Epidermal melanocyte (primary cell): Measurements from ENCODE around the gene ADAMTS7.
"Not testable (repeated sequence)": the region's sequence is repeated elsewhere in the genome, so short reads cannot be mapped to it uniquely, and the experiment has no call there.

ENCODE experiments used
- DNase-seq: peaks from one replicate; pipeline ENCODE4 v3.0.0; 2011; ENCODE audit warnings: low spot score; ENCODE audit not compliant: insufficient read length

The ADAMTS7 gene

GRCh38 chr15:78781381-78781780 lies 29.9 kb downstream of the ADAMTS7 start:
- DNase-seq = not testable (repeated sequence)

- not testable (repeated sequence) for DNase-seq
Observed at GRCh38 chr15:78779975-78780374, 31.3 kb downstream of the ADAMTS7 start.

GRCh38 chr15:78779176-78779785 lies 32.0 kb downstream of the ADAMTS7 start:
- DNase-seq = not testable (repeated sequence)

GRCh38 chr15:78778422-78778821 lies 32.8 kb downstream of the ADAMTS7 start:
- no peak for DNase-seq

- DNase-seq = not testable (repeated sequence)
Observed at GRCh38 chr15:78777953-78778345, 33.3 kb downstream of the ADAMTS7 start.

- not testable (repeated sequence) for DNase-seq
Observed at GRCh38 chr15:78777290-78777952, 33.8 kb downstream of the ADAMTS7 start.

- DNase-seq = not testable (repeated sequence)
Observed at GRCh38 chr15:78776046-78776925, 35.0 kb downstream of the ADAMTS7 start.

- no peak for DNase-seq
Observed at GRCh38 chr15:78775472-78775871, 35.8 kb downstream of the ADAMTS7 start.

- DNase-seq = not testable (repeated sequence)
Observed at GRCh38 chr15:78774451-78774990, 36.7 kb downstream of the ADAMTS7 start.

GRCh38 chr15:78773765-78774450 lies 37.4 kb downstream of the ADAMTS7 start:
- not testable (repeated sequence) for DNase-seq

GRCh38 chr15:78772738-78773137 lies 38.5 kb downstream of the ADAMTS7 start:
- no peak for DNase-seq

- not testable (repeated sequence) for DNase-seq
Observed at GRCh38 chr15:78771436-78772000, 39.7 kb downstream of the ADAMTS7 start.

GRCh38 chr15:78771020-78771419 lies 40.2 kb downstream of the ADAMTS7 start:
- DNase-seq = not testable (repeated sequence)

GRCh38 chr15:78769473-78770225 lies 41.6 kb downstream of the ADAMTS7 start:
- not testable (repeated sequence) for DNase-seq

GRCh38 chr15:78768531-78769408 lies 42.5 kb downstream of the ADAMTS7 start:
- DNase-seq = no peak

GRCh38 chr15:78768096-78768495 lies 43.2 kb downstream of the ADAMTS7 start:
- DNase-seq = no peak

- DNase-seq = no peak
Observed at GRCh38 chr15:78767331-78767951, 43.8 kb downstream of the ADAMTS7 start.

GRCh38 chr15:78766641-78767071 lies 44.6 kb downstream of the ADAMTS7 start:
- not testable (repeated sequence) for DNase-seq

- no peak for DNase-seq
Observed at GRCh38 chr15:78766041-78766440, 45.2 kb downstream of the ADAMTS7 start.
